Measurements from ENCODE around the gene NKD2.

DNA sequence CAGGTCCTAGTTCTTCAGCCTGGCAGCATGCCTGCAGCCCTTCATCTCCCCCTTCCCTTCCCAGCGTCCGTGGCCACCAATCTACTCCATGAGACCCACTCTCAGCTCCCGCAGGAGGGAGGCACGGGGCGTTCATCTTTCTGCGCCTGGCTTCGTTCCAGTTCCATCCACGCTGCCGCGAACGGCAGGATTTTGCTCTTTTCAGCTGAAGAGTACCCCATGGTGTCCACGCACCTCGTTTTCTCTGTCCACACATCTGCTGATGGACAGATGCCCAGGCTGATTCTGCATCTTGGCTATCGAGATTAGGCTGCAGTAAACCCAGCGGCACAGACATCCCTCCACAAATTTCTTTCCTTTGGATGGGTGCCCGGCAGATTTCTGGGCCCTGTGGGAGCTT is 30.5 kb upstream of the NKD2 start:
- TF ChIP-seq MAFK (IDR thresholded peaks at IDR 0.05; ENCODE audit: low read depth, low read length) (no peak), SMC3 (IDR thresholded peaks at IDR 0.05; ENCODE audit: low read depth, low read length) (no peak), MXI1 (IDR thresholded peaks at IDR 0.05; ENCODE audit: borderline replicate concordance, low read depth, low read length) (no peak), POLR2A (IDR thresholded peaks at IDR 0.05; ENCODE audit: low read depth, low read length) (no peak), NFE2L2 (IDR thresholded peaks at IDR 0.05; ENCODE audit: low read depth, low read length) (no peak), MAZ (IDR thresholded peaks at IDR 0.05; ENCODE audit: borderline replicate concordance, low read depth, low read length) (no peak)
- TF ChIP-seq, protein P1, sequence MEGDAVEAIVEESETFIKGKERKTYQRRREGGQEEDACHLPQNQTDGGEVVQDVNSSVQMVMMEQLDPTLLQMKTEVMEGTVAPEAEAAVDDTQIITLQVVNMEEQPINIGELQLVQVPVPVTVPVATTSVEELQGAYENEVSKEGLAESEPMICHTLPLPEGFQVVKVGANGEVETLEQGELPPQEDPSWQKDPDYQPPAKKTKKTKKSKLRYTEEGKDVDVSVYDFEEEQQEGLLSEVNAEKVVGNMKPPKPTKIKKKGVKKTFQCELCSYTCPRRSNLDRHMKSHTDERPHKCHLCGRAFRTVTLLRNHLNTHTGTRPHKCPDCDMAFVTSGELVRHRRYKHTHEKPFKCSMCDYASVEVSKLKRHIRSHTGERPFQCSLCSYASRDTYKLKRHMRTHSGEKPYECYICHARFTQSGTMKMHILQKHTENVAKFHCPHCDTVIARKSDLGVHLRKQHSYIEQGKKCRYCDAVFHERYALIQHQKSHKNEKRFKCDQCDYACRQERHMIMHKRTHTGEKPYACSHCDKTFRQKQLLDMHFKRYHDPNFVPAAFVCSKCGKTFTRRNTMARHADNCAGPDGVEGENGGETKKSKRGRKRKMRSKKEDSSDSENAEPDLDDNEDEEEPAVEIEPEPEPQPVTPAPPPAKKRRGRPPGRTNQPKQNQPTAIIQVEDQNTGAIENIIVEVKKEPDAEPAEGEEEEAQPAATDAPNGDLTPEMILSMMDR (conservative IDR thresholded peaks at IDR 0.05; ENCODE audit: low read depth, low read length) = no peak
- TF ChIP-seq, protein P2, sequence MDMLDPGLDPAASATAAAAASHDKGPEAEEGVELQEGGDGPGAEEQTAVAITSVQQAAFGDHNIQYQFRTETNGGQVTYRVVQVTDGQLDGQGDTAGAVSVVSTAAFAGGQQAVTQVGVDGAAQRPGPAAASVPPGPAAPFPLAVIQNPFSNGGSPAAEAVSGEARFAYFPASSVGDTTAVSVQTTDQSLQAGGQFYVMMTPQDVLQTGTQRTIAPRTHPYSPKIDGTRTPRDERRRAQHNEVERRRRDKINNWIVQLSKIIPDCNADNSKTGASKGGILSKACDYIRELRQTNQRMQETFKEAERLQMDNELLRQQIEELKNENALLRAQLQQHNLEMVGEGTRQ (IDR thresholded peaks at IDR 0.05; ENCODE audit: low read depth, low read length) = no peak

Measured in IMR-90 (cell line).